Measurements from ENCODE around the gene TAS2R3.

Gene TAS2R3, protein sequence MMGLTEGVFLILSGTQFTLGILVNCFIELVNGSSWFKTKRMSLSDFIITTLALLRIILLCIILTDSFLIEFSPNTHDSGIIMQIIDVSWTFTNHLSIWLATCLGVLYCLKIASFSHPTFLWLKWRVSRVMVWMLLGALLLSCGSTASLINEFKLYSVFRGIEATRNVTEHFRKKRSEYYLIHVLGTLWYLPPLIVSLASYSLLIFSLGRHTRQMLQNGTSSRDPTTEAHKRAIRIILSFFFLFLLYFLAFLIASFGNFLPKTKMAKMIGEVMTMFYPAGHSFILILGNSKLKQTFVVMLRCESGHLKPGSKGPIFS

GRCh38 chr7:141763797-141764196 is at the start of gene TAS2R3:
Gene TAS2R3, plus strand, starts transcription at chr7:141764097. Its CDS starts 62 bp downstream, at chr7:141764159.
- no peak within 1 kb of the TSS for H3K27ac ChIP-seq (ENCODE audit: poor library complexity, severe bottlenecking)
- TF ChIP-seq, protein P1, sequence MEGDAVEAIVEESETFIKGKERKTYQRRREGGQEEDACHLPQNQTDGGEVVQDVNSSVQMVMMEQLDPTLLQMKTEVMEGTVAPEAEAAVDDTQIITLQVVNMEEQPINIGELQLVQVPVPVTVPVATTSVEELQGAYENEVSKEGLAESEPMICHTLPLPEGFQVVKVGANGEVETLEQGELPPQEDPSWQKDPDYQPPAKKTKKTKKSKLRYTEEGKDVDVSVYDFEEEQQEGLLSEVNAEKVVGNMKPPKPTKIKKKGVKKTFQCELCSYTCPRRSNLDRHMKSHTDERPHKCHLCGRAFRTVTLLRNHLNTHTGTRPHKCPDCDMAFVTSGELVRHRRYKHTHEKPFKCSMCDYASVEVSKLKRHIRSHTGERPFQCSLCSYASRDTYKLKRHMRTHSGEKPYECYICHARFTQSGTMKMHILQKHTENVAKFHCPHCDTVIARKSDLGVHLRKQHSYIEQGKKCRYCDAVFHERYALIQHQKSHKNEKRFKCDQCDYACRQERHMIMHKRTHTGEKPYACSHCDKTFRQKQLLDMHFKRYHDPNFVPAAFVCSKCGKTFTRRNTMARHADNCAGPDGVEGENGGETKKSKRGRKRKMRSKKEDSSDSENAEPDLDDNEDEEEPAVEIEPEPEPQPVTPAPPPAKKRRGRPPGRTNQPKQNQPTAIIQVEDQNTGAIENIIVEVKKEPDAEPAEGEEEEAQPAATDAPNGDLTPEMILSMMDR (IDR thresholded peaks at IDR 0.05; ENCODE audit: poor library complexity, severe bottlenecking): no peak
- ATAC-seq (ENCODE audit: low read depth): no peak
- H3K4me3 ChIP-seq (ENCODE audit: severe bottlenecking): no peak within 1 kb of the TSS
- no peak for DNase-seq (ENCODE audit: low spot score)
- no peaks in the 10 kb centered on the region for H3K27me3 ChIP-seq (ENCODE audit: insufficient read depth, poor library complexity, severe bottlenecking)
- no peaks in the 10 kb centered on the region for H3K4me1 ChIP-seq (ENCODE audit: insufficient read depth, poor library complexity, severe bottlenecking)
- no peaks in the 10 kb centered on the region for H3K9me3 ChIP-seq (ENCODE audit: severe bottlenecking)
- H3K36me3 ChIP-seq (ENCODE audit: low read depth): peaks cover 7% of the 10 kb centered on the region

- no peak for DNase-seq (ENCODE audit: low spot score)
- H3K27ac ChIP-seq (ENCODE audit: poor library complexity, severe bottlenecking): no peak overlapping the region
- H3K36me3 ChIP-seq (ENCODE audit: low read depth): no peaks in the 10 kb centered on the region
- ATAC-seq (ENCODE audit: low read depth): no peak
- no peaks in the 10 kb centered on the region for H3K27me3 ChIP-seq (ENCODE audit: insufficient read depth, poor library complexity, severe bottlenecking)
- no peak overlapping the region for H3K4me3 ChIP-seq (ENCODE audit: severe bottlenecking)
- H3K4me1 ChIP-seq (ENCODE audit: insufficient read depth, poor library complexity, severe bottlenecking): no peaks in the 10 kb centered on the region
- TF ChIP-seq, protein P1 (IDR thresholded peaks at IDR 0.05; ENCODE audit: poor library complexity, severe bottlenecking): no peak
- H3K9me3 ChIP-seq (ENCODE audit: severe bottlenecking): no peaks in the 10 kb centered on the region
Measured at GRCh38 chr7:141714571-141714970, 49.3 kb upstream of the TAS2R3 start.

GRCh38 chr7:141715018-141715417 is 48.9 kb upstream of the TAS2R3 start:
- Histone ChIP-seq H3K4me1 (ENCODE audit: insufficient read depth, poor library complexity, severe bottlenecking) (no peaks in the 10 kb centered on the region), H3K4me3 (ENCODE audit: severe bottlenecking) (no peak overlapping the region), H3K27me3 (ENCODE audit: insufficient read depth, poor library complexity, severe bottlenecking) (no peaks in the 10 kb centered on the region), H3K27ac (ENCODE audit: poor library complexity, severe bottlenecking) (no peak overlapping the region), H3K9me3 (ENCODE audit: severe bottlenecking) (no peaks in the 10 kb centered on the region), H3K36me3 (ENCODE audit: low read depth) (no peaks in the 10 kb centered on the region)
- TF ChIP-seq, protein P1 (IDR thresholded peaks at IDR 0.05; ENCODE audit: poor library complexity, severe bottlenecking): no peak
- no peak for ATAC-seq (ENCODE audit: low read depth)
- no peak for DNase-seq (ENCODE audit: low spot score)

DNA sequence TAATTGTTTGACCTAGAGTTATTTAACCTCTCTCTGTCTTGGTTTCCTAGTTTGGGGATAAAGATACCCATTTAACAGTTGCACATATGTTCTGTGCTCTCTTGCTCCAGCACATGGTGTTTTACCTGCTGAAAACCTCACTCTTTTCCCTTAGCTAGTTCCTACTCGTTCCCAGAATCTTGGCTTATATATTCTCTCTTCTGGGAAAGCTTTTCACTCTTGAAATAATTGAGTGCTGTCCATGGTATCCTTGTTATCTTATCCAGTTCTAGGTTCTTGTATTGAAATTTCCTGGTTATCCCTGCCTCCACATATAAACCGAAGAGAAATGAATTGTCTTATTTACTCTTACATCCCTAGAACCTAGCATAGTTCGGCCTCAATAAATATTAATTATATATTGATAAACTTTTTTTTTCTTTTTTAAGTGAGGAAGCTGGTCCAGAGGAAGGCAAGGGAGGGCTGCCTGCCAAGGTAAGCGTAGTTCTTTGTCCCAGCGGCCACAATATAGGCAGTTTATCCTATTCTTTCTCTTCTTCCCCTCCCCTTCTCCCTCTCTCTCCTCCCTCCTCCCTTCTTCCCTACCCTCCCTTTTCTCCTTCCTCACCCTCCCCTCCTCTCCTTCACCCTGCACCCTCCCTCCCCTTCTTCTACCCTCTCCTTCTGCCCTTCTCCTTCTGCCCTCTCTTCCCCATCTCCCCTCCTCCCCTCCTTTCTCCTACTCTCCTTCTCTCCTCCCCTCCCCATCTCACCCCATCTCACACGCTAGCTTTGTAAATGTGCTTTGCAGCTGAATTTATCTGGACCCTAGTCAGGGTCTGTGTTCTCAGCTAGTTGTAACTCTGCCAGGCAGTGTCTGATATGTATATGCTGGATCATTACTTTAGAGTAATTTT is 47.9 kb upstream of the TAS2R3 start:
- DNase-seq (ENCODE audit: low spot score) (no peak), ATAC-seq (ENCODE audit: low read depth) (no peak)
- Histone ChIP-seq H3K4me3 (ENCODE audit: severe bottlenecking) (no peak overlapping the region), H3K27me3 (ENCODE audit: insufficient read depth, poor library complexity, severe bottlenecking) (no peaks in the 10 kb centered on the region), H3K36me3 (ENCODE audit: low read depth) (no peaks in the 10 kb centered on the region), H3K9me3 (ENCODE audit: severe bottlenecking) (no peaks in the 10 kb centered on the region), H3K4me1 (ENCODE audit: insufficient read depth, poor library complexity, severe bottlenecking) (no peaks in the 10 kb centered on the region), H3K27ac (ENCODE audit: poor library complexity, severe bottlenecking) (no peak overlapping the region)
- TF ChIP-seq, protein P1 (IDR thresholded peaks at IDR 0.05; ENCODE audit: poor library complexity, severe bottlenecking): no peak

All from RWPE2 (cell line).